GM12878 (cell line): Measurements from ENCODE around the gene PRC1. TPM values are rescaled to one million over a fixed set of nuclear protein-coding genes. Genes with fewer than 3 reads are reported as not detected.

Source experiments
- BACH1 ChIP-seq: fragments of 450-650 bp; IDR thresholded peaks from 2 replicates; pipeline ENCODE4 v1.6.1; 2017; ENCODE audit warnings: mild to moderate bottlenecking, borderline replicate concordance
- CHD1 ChIP-seq: IDR thresholded peaks from 2 replicates; pipeline ENCODE4 v1.6.1; 2012; ENCODE audit warnings: low read depth, low read length, improper control_type of control experiment
- CHD4 ChIP-seq: fragments of 200-600 bp; sonication (generic); IDR thresholded peaks from 2 replicates; pipeline ENCODE4 v1.6.1; 2016; ENCODE audit warnings: mild to moderate bottlenecking
- IRF4 ChIP-seq: IDR thresholded peaks from 2 replicates; pipeline ENCODE4 v1.6.1; 2011; ENCODE audit warnings: low read depth, low read length
- LARP7 ChIP-seq: fragments of 450-650 bp; IDR thresholded peaks from 2 replicates; pipeline ENCODE4 v1.6.1; 2017; ENCODE audit warnings: mild to moderate bottlenecking
- NR2F1 ChIP-seq: fragments of 450-650 bp; conservative IDR thresholded peaks from 2 replicates; pipeline ENCODE4 v1.6.1; 2017; ENCODE audit warnings: mild to moderate bottlenecking
- RBBP5 ChIP-seq: fragments of 200-600 bp; sonication (generic); conservative IDR thresholded peaks from 2 replicates; pipeline ENCODE4 v1.6.1; 2016
- RELA ChIP-seq: fragments of 450-650 bp; IDR thresholded peaks from 2 replicates; pipeline ENCODE4 v1.8.0; 2014; ENCODE audit warnings: borderline replicate concordance; ENCODE audit not compliant: partially characterized antibody
- SMAD1 ChIP-seq: fragments of 450-650 bp; IDR thresholded peaks from 2 replicates; pipeline ENCODE4 v1.6.1; 2018; ENCODE audit warnings: mild to moderate bottlenecking, low read depth; ENCODE audit not compliant: partially characterized antibody
- SPI1 ChIP-seq: IDR thresholded peaks from 2 replicates; pipeline ENCODE4 v1.6.1; 2011; ENCODE audit warnings: low read depth, mild to moderate bottlenecking, low read length, moderate library complexity, borderline replicate concordance; ENCODE audit not compliant: insufficient read depth
- TARDBP ChIP-seq: IDR thresholded peaks from 2 replicates; pipeline ENCODE4 v1.6.1; 2016; ENCODE audit warnings: borderline replicate concordance
- TCF3 ChIP-seq: IDR thresholded peaks from 2 replicates; pipeline ENCODE4 v1.6.1; 2012; ENCODE audit warnings: low read depth, mild to moderate bottlenecking, low read length, borderline replicate concordance; ENCODE audit not compliant: insufficient read depth
- YY1 ChIP-seq: IDR thresholded peaks from 2 replicates; pipeline ENCODE4 v1.6.1; 2011; ENCODE audit warnings: low read depth, mild to moderate bottlenecking, low read length
- ZNF217 ChIP-seq: fragments of 450-650 bp; IDR thresholded peaks from 2 replicates; pipeline ENCODE4 v1.6.1; 2017; ENCODE audit warnings: antibody characterized with exemption, mild to moderate bottlenecking
- ZNF384 ChIP-seq: IDR thresholded peaks from 2 replicates; pipeline ENCODE4 v1.6.1; 2012; ENCODE audit warnings: low read depth, mild to moderate bottlenecking, low read length, improper control_type of control experiment, borderline replicate concordance
- polyA plus RNA-seq, 11 experiments: library from polyadenylated mRNA; depleted of rRNA in 4 of 11; unstranded in 6 of 11; stranded (reverse) in 5 of 11; fragments of >200 nt; fragmentation: Nextera tagmentation in 4 of 11; fragmentation: Illumina TruSeq in 1 of 11; extraction: Ambion mirVana in 4 of 11; extraction: Trizol in 1 of 11; gene quantifications; 1 replicate in 1 of 11; 2 replicates in 10 of 11; pipeline versions ENCODE4 v1.2.1 to v1.2.3, GENCODE V29; 2011 to 2016; ENCODE audit warnings: inconsistent platforms in 2 of 11, missing spikeins in 2 of 11, low read depth in 1 of 11
- total RNA-seq, 4 experiments: library from RNA; depleted of rRNA in 3 of 4; stranded (reverse); fragments of >200 nt in 3 of 4; fragmentation: Illumina TruSeq in 1 of 4; extraction: Trizol in 1 of 4; gene quantifications; 2 replicates each; pipeline versions ENCODE4 v1.2.1 to v1.2.3, GENCODE V29; 2013 to 2021
- TF ChIP-seq, protein P1 (sequence below): IDR thresholded peaks from 2 replicates; pipeline ENCODE4 v1.6.1; 2011; ENCODE audit warnings: mild to moderate bottlenecking, low read depth, low read length, moderate library complexity; ENCODE audit not compliant: insufficient replicate concordance
- TF ChIP-seq, protein P2 (sequence below): fragments of 450-650 bp; IDR thresholded peaks from 2 replicates; pipeline ENCODE4 v1.6.1; 2016; ENCODE audit warnings: mild to moderate bottlenecking
- TF ChIP-seq, protein P3 (sequence below): fragments of 450-650 bp; IDR thresholded peaks from 2 replicates; pipeline ENCODE4 v1.6.1; 2017; ENCODE audit warnings: borderline replicate concordance
- TF ChIP-seq, protein P4 (sequence below): fragments of 450-650 bp; IDR thresholded peaks from 2 replicates; pipeline ENCODE4 v1.6.1; 2016; ENCODE audit warnings: mild to moderate bottlenecking
- TF ChIP-seq, protein P5 (sequence below): fragments of 450-650 bp; IDR thresholded peaks from 2 replicates; pipeline ENCODE4 v1.6.1; 2014; ENCODE audit warnings: mild to moderate bottlenecking
- TF ChIP-seq, protein P6 (sequence below): IDR thresholded peaks from 2 replicates; pipeline ENCODE4 v1.6.1; 2012; ENCODE audit warnings: improper control_type of control experiment, low read depth, low read length; ENCODE audit not compliant: insufficient replicate concordance

PRC1 gene
- total and polyA plus RNA-seq, 10 of the 15 experiments (the other 5 are each of a cell fraction or from before 2014, with no cell fraction given): 100 to 241 (median 131) TPM

DNA sequence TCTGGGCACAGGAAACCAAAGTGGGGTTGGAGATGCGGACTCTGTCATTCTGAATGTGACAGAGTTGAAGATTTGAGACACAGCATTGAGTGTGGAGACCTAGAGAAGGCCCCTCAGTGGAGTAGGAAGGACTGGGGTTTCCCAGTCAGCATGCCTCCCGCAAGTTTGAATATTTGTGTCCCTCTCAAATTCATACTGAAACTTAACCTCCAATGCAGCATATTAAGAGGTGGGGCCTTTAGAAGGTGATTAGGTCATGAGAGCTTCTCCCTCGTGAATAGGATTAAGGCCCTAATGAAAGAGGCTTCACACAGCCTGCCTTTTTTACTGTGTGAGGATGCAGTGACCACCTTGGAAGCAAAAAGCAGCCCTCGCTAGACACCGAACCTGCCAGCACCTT lies 70.0 kb downstream of the PRC1 start (continued):
- TF ChIP-seq, protein P1, sequence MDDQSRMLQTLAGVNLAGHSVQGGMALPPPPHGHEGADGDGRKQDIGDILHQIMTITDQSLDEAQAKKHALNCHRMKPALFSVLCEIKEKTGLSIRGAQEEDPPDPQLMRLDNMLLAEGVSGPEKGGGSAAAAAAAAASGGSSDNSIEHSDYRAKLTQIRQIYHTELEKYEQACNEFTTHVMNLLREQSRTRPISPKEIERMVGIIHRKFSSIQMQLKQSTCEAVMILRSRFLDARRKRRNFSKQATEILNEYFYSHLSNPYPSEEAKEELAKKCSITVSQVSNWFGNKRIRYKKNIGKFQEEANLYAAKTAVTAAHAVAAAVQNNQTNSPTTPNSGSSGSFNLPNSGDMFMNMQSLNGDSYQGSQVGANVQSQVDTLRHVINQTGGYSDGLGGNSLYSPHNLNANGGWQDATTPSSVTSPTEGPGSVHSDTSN: no peak
- TF ChIP-seq IRF4 (peak; percentile 63; the same call in 1 of the 2 replicates), LARP7 (no peak), CHD1 (no peak), ZNF217 (no peak), CHD4 (no peak), SPI1 (no peak), TARDBP (no peak), RBBP5 (no peak), BACH1 (no peak; the same call in 1 of the 2 replicates), ZNF384 (no peak), TCF3 (no peak), RELA (peak; percentile 41), NR2F1 (peak; percentile 93), YY1 (no peak), SMAD1 (peak; percentile 14)
- TF ChIP-seq, protein P2, sequence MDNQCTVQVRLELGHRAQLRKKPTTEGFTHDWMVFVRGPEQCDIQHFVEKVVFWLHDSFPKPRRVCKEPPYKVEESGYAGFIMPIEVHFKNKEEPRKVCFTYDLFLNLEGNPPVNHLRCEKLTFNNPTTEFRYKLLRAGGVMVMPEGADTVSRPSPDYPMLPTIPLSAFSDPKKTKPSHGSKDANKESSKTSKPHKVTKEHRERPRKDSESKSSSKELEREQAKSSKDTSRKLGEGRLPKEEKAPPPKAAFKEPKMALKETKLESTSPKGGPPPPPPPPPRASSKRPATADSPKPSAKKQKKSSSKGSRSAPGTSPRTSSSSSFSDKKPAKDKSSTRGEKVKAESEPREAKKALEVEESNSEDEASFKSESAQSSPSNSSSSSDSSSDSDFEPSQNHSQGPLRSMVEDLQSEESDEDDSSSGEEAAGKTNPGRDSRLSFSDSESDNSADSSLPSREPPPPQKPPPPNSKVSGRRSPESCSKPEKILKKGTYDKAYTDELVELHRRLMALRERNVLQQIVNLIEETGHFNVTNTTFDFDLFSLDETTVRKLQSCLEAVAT: no peak
- TF ChIP-seq, protein P3, sequence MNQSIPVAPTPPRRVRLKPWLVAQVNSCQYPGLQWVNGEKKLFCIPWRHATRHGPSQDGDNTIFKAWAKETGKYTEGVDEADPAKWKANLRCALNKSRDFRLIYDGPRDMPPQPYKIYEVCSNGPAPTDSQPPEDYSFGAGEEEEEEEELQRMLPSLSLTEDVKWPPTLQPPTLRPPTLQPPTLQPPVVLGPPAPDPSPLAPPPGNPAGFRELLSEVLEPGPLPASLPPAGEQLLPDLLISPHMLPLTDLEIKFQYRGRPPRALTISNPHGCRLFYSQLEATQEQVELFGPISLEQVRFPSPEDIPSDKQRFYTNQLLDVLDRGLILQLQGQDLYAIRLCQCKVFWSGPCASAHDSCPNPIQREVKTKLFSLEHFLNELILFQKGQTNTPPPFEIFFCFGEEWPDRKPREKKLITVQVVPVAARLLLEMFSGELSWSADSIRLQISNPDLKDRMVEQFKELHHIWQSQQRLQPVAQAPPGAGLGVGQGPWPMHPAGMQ: no peak
- TF ChIP-seq, protein P4, sequence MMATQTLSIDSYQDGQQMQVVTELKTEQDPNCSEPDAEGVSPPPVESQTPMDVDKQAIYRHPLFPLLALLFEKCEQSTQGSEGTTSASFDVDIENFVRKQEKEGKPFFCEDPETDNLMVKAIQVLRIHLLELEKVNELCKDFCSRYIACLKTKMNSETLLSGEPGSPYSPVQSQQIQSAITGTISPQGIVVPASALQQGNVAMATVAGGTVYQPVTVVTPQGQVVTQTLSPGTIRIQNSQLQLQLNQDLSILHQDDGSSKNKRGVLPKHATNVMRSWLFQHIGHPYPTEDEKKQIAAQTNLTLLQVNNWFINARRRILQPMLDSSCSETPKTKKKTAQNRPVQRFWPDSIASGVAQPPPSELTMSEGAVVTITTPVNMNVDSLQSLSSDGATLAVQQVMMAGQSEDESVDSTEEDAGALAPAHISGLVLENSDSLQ: no peak
- TF ChIP-seq, protein P5, sequence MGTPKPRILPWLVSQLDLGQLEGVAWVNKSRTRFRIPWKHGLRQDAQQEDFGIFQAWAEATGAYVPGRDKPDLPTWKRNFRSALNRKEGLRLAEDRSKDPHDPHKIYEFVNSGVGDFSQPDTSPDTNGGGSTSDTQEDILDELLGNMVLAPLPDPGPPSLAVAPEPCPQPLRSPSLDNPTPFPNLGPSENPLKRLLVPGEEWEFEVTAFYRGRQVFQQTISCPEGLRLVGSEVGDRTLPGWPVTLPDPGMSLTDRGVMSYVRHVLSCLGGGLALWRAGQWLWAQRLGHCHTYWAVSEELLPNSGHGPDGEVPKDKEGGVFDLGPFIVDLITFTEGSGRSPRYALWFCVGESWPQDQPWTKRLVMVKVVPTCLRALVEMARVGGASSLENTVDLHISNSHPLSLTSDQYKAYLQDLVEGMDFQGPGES: no peak
- TF ChIP-seq, protein P6, sequence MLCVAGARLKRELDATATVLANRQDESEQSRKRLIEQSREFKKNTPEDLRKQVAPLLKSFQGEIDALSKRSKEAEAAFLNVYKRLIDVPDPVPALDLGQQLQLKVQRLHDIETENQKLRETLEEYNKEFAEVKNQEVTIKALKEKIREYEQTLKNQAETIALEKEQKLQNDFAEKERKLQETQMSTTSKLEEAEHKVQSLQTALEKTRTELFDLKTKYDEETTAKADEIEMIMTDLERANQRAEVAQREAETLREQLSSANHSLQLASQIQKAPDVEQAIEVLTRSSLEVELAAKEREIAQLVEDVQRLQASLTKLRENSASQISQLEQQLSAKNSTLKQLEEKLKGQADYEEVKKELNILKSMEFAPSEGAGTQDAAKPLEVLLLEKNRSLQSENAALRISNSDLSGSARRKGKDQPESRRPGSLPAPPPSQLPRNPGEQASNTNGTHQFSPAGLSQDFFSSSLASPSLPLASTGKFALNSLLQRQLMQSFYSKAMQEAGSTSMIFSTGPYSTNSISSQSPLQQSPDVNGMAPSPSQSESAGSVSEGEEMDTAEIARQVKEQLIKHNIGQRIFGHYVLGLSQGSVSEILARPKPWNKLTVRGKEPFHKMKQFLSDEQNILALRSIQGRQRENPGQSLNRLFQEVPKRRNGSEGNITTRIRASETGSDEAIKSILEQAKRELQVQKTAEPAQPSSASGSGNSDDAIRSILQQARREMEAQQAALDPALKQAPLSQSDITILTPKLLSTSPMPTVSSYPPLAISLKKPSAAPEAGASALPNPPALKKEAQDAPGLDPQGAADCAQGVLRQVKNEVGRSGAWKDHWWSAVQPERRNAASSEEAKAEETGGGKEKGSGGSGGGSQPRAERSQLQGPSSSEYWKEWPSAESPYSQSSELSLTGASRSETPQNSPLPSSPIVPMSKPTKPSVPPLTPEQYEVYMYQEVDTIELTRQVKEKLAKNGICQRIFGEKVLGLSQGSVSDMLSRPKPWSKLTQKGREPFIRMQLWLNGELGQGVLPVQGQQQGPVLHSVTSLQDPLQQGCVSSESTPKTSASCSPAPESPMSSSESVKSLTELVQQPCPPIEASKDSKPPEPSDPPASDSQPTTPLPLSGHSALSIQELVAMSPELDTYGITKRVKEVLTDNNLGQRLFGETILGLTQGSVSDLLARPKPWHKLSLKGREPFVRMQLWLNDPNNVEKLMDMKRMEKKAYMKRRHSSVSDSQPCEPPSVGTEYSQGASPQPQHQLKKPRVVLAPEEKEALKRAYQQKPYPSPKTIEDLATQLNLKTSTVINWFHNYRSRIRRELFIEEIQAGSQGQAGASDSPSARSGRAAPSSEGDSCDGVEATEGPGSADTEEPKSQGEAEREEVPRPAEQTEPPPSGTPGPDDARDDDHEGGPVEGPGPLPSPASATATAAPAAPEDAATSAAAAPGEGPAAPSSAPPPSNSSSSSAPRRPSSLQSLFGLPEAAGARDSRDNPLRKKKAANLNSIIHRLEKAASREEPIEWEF: no peak
